Retina (tissue), 1 donor: ENCODE results near the gene LRP1B.
"Not testable (repeated sequence)": the region's sequence is repeated elsewhere in the genome, so short reads cannot be mapped to it uniquely, and the experiment has no call there.

ENCODE experiments used
- DNase-seq: peaks from one replicate; pipeline ENCODE4 v3.0.0-alpha.2; 2016

Gene LRP1B

DNA sequence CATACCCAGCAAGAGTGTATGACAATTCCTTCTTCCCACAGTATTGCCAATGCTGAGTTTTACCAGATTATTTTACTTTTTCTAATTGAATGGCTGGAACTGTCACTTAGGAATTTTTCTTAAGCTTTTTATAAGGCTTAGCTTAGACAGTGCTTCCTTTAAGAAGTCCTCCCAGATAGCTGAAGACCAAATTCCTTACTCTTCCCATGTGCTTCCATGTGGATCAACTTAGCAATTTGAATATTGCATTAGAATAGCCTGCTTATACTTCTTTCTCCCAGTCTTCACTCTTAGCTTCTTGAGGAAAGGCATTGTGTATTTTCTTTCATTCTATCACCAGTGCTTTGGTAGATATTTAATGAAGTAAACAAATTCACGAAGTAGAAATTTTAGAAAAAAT lies 1144.4 kb downstream of the LRP1B start:
- no peak for DNase-seq

DNA sequence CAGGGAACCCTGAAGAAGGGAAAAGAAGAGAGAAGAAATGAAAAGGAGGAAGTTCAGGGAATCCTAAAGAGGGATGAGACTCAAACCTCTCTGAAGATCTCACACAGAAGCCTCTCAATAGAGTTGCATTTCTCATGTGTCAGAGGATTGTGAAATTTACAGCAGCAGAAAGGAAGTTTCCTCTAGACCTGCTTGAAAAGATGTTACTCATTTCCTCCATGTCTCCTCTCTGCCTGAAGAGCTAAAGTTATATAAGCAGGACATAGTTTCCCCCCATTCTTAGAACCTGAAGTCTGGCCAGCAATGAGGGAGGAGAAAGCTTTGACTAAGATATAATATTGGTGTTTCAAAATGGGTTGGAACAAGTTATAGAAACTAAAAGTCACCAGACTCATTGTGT lies 1155.6 kb downstream of the LRP1B start:
- DNase-seq, result no peak

GRCh38 chr2:140972724-140973123 lies 1158.1 kb downstream of the LRP1B start:
- no peak for DNase-seq

GRCh38 chr2:140964324-140964723 lies 1166.5 kb downstream of the LRP1B start:
- DNase-seq, result not testable (repeated sequence)

- DNase-seq, result no peak
Measured at GRCh38 chr2:140949932-140950331, 1180.9 kb downstream of the LRP1B start.

DNA sequence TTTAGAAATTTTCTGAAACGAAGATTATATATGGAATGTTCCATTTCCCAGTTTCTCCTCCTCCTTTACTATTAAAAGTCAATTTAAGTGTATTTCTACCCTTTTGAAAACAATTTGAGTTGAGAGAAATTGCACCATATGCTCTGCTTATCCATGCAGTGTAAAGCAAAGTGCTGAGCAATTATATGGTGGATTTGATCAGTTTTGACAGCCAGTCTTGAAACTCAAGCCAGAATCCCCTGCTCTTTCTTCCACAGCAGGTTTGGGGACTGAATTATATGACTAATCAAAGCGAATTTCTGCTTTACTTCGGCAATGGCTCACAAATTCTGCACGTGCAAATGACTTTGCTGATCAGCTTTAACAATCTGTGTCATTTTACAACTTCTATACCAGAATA lies 1183.6 kb downstream of the LRP1B start:
- peak; percentile 61 for DNase-seq

DNA sequence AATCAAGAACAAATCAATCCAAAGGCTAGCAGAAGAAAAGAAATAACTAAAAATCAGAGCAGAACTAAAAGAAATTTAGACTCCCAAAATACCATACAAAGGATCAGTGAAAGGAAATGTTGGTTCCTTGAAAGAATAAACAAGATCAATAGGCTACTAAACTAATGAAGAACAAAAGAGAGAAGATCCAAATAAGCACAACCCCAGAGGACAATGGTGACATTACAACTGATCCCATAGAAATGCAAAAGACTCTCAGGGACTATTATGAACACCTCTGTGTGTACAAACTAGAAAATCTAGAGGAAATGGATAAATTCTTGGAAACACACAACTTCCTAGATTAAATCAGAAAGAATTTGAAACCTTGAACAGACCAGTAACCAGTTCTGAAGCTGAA lies 1186.9 kb downstream of the LRP1B start:
- DNase-seq, result no peak

- DNase-seq, result no peak
Measured at GRCh38 chr2:140942284-140942683, 1188.5 kb downstream of the LRP1B start.

DNA sequence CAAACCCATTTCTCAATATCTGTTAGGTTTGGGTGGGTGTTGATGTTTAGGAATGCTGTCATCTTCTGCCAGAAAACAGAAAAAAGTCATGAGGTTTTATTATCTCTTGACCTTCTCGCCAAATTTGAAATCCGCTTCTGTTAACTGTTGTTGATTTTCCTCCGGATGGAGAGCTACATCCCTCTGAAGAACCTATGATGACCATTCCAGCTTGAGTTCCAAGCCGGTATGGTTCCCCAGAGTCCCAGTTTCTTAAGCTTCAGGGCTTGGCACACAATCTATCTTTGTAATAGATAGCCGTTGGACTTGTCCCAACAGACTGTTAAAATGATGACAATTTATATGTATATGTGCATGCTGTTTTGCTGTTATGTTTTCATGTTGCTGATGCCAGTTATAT lies 1201.0 kb downstream of the LRP1B start:
- DNase-seq, result no peak

- DNase-seq, result no peak
Measured at GRCh38 chr2:140918426-140918825, 1212.4 kb downstream of the LRP1B start.

- DNase-seq, result no peak
Measured at GRCh38 chr2:140916410-140916809, 1214.4 kb downstream of the LRP1B start.

DNA sequence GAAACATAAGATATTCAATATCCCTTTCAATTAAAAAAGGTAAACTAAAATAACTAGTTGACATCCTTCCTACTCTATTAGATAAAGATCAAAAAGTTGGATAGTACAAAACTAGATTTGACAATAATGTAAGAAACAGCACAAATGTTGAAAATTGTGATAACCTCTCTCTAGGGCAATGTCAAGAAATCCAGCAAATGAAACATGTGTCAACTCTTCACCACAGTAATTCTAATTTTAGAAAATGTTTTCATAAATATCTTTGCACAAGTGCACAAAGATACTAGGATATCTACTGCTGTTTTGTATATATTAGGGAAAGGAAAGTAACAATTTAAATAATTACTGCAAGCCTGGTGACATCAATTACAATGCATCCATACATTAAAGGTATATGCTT lies 1220.1 kb downstream of the LRP1B start:
- DNase-seq, result no peak

- DNase-seq, result no peak
Measured at GRCh38 chr2:140905083-140905781, 1225.6 kb downstream of the LRP1B start.

DNA sequence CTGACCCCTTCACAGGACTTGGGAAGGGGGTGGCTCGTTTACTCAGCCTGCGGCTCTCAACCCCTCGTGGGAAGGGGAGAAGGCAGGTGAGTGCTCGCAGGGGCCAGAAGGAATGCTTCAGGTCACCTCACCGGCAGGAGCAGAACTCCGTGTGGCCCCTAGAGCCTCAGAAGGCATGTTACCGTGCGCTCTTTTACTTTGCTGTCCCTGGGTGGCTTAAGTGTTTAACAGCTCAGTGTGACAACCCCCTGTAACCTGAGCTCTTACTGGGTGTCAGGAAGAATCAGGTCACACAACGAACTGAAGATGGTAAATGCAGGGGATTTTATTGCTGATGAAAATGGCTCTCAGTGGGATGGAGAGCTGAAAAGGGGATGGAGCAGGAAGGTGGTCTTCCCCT lies 1235.4 kb downstream of the LRP1B start:
- no peak for DNase-seq

GRCh38 chr2:140893685-140894084 lies 1237.1 kb downstream of the LRP1B start:
- no peak for DNase-seq

DNA sequence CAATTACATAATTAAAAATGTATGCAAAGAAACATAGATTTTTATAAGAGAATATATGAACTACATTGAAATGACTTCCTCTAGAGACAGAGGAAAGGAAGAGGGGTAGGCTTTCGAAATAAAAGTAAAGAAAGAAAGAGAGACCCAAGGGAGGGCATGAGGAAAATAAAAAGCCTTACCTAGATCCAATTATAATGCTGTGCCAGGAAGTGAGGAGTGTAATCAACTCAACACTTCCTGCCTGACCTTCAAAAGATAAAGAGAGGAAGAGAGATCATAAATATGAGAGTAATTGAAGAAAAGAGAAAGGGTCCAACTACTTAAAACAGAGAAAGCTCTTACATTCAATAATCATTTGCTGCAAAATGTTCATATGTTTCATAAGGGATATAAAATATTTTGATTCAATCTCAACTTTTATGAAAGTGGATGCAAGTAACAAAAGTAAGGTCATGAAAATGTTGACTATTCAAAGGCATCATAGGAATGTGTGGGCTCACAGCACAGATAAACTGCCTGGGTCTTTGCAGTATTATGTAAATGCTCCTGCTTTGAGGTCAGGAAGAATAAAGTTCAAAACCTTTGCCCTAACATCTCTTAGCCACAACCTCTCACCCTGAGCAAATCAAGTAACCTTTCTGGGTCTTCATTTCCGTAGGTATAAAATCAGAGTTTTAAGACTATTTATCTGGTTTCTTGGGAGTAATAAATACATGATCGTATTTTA lies 1237.7 kb downstream of the LRP1B start:
- no peak for DNase-seq

DNA sequence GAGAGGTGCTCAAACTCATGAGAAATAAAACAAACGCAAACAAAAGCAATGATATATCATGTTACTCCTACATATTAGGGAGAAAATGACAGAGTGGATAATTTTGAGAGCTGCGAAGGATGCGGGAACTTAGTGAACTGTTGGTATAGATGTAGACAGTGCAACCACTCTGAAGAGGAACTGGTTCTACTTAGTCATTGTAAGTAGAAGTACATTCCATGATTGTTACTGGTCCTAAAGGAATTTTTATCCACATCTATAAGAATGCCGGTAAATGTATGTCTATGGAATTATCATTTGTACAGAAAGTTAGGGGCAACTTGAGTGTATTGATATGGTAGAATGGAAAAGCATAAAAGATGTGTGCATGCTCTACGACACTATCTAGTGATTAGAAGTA lies 1238.4 kb downstream of the LRP1B start:
- no peak for DNase-seq

DNA sequence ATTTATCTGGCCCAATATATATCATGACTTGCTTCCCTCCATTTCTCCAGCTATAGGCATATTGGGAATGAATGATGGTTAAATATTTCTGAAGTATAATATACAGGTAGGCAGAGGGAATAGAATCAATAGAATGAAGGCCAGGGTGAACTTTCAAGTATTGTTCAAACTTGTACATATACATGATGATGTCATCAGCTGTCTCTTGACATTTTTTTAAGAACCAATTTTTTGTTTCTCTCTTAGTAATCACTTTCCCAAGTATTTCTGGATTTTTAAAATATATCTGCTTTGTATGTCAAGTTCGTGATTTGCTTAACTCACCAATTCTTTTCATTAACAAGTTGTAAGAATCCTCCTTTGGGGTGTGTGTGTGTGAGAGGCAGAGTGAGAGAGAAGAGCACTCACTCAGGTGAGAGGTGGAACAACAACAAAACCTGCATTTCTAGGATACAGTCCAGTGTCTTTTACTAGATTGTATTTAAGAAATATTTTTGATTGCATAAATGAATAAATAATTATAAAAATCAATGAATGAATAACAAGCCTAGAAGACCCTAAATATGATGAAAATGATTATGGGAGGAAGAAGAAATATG lies 1239.1 kb downstream of the LRP1B start:
- no peak for DNase-seq

- DNase-seq, result no peak
Measured at GRCh38 chr2:140882671-140883620, 1247.9 kb downstream of the LRP1B start.

DNA sequence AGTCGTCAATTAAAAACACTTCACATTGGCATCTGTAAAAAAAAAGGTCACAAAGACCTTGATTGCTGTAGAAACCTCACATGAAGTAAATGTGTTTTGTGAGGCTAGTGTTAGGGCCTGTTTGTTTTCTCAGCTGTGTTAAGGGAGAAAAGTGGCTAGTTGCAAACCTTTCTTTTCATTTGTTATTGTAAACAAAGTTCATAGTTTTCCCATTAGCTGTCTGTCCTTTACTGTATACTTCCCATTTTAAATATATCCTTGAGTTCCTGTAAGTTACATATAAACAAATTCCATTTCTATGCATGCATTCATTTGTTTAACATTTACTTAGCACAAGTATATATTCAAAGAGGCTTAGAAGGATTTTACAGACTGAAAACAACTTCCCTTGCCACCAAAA lies 1250.2 kb downstream of the LRP1B start:
- no peak for DNase-seq

DNA sequence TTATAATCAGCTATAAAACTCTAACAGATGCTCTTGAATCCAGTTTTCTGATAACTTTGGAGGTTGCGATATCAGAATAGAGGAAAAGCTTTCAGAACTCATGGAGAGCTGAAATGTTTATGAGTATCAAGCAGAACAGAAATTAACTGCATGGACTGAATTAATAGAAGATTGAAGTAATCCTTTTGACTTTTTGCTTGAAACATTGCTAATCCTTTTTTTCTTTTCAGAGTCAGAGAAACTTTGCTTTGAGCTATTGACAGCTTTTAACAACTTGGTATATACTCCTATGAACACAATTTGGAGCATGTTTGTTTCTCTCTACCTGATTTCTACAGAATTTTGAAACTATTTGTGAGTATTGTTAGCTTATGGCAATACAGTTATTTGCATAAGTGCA lies 1254.8 kb downstream of the LRP1B start:
- no peak for DNase-seq

DNA sequence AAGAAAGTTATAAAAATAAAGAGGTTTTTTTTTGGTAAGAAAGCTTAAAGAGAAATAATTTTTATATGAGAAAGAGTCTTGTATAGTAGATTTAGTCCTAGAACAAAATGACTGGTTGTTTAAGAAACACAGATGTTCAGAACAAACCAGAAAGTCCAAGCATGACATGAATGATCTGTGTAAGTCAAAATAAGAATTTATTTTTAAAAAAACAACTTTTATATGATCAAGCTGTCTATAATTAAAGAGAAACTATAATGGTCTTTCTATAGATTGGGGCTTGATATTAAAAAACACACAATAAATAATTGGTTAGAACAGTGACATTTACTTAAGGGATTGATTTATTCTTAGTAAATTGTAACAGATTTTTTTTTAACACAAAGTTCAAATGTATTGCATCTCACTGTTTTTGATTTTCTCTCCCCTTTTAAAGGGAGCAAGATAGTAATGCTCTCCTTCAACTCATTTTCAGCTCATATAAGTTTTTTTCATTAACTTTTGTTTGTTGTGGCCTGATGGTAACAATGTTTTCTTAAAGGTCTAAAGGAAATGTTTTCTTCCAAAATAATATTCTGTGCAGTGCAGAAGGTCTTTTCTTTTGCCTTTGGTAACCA lies 1256.8 kb downstream of the LRP1B start:
- DNase-seq, result no peak

- DNase-seq, result no peak
Measured at GRCh38 chr2:140869925-140870324, 1260.9 kb downstream of the LRP1B start.
